AG09309 (cell line): ENCODE data around the gene ST6GALNAC6.

Source experiments
- DNase-seq: peaks from one replicate; pipeline ENCODE4 v3.0.0-alpha.2; 2010; ENCODE audit warnings: low read depth
- H3K4me3 ChIP-seq: 2 replicates; pipeline ENCODE4 v1.5.1; 2011; ENCODE audit warnings: mild to moderate bottlenecking, low read depth, low read length, moderate library complexity; ENCODE audit not compliant: control insufficient read depth
- TF ChIP-seq, protein P1 (sequence below): IDR thresholded peaks from 2 replicates; pipeline ENCODE4 v1.5.1; 2011; ENCODE audit warnings: mild to moderate bottlenecking, low read depth, low read length, inconsistent platforms; ENCODE audit not compliant: insufficient read depth, control insufficient read depth; ENCODE audit errors: missing control alignments

Gene ST6GALNAC6

DNA sequence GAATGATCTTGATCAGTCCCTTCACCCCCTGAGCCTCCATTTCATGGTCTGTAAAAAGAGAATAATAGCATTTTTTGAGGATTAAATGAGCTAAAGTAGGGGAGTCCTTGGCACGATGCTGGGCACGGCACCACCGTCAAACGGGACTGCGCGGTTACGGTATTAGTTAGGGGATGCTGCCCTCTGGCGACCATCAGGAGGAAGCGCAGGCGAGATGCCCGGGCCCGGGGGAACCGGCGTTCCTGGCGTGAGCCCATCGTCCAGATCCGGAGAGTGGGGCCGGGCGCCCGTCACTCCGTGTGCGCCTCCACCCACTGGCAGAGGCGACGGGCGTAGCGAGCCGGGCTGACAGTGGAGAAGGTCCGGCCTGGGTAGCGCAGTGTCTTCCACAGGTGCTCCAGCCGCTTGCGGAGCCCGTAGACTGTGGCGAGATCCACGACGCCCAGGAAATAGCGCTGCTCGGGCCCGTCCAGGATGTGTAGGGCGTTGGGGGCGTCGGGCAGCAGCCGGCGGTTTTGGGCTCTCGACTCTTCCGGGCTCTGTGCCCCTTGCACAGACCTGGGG lies 22.2 kb upstream of the ST6GALNAC6 start:
- TF ChIP-seq, protein P1, sequence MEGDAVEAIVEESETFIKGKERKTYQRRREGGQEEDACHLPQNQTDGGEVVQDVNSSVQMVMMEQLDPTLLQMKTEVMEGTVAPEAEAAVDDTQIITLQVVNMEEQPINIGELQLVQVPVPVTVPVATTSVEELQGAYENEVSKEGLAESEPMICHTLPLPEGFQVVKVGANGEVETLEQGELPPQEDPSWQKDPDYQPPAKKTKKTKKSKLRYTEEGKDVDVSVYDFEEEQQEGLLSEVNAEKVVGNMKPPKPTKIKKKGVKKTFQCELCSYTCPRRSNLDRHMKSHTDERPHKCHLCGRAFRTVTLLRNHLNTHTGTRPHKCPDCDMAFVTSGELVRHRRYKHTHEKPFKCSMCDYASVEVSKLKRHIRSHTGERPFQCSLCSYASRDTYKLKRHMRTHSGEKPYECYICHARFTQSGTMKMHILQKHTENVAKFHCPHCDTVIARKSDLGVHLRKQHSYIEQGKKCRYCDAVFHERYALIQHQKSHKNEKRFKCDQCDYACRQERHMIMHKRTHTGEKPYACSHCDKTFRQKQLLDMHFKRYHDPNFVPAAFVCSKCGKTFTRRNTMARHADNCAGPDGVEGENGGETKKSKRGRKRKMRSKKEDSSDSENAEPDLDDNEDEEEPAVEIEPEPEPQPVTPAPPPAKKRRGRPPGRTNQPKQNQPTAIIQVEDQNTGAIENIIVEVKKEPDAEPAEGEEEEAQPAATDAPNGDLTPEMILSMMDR: peak; percentile 88
- peak overlapping the region; percentile 32 for H3K4me3 ChIP-seq
- DNase-seq: no peak

DNA sequence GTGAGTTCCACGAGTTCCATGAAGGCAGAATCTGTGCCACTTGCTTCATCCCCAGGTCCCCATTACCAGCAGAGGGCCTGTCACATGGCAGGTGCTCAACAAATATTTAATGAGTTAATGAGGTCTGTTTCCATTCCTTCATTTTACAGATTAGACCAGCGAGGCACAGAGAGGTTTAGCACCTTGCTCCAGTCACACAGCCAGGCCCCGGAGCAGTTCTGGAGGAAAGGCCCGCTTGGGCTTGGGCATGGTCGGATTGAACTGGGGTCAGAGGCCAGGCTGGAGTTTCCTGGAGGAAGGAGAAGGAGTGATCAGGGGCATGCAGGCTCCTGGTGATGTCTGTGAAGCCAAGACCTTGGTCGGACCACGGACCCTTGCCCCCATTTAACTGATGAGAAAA lies 21.4 kb upstream of the ST6GALNAC6 start:
- DNase-seq: no peak
- H3K4me3 ChIP-seq: no peak overlapping the region
- TF ChIP-seq, protein P1: no peak

DNA sequence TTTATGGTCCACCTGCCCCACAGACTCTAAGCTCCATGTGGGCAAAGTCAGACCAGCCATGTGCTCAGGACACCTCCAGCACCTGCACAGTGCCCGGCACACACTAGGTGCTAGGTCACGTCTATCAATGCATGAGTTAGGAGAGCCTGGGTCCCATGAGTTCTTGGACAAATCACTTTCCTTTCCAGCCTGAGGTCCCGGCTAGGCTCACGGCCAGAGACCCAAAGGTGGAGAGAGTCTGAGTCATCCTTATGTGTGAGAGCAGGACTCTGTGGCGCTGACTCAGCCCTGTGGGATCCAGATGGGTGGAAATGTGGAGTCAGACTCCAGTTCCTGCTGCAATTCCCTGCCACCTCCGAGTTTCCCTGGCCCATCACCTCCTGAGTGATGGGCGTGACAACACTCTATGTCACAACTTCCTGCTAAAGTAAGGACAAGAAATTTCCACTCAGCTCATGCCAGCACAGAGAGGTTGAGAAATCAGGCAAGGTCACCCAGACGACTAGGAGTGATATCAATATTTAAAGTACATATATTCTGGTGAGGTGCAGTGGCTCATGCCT lies 19.9 kb upstream of the ST6GALNAC6 start:
- no peak overlapping the region for H3K4me3 ChIP-seq
- TF ChIP-seq, protein P1: no peak
- peak; percentile 99 for DNase-seq

DNA sequence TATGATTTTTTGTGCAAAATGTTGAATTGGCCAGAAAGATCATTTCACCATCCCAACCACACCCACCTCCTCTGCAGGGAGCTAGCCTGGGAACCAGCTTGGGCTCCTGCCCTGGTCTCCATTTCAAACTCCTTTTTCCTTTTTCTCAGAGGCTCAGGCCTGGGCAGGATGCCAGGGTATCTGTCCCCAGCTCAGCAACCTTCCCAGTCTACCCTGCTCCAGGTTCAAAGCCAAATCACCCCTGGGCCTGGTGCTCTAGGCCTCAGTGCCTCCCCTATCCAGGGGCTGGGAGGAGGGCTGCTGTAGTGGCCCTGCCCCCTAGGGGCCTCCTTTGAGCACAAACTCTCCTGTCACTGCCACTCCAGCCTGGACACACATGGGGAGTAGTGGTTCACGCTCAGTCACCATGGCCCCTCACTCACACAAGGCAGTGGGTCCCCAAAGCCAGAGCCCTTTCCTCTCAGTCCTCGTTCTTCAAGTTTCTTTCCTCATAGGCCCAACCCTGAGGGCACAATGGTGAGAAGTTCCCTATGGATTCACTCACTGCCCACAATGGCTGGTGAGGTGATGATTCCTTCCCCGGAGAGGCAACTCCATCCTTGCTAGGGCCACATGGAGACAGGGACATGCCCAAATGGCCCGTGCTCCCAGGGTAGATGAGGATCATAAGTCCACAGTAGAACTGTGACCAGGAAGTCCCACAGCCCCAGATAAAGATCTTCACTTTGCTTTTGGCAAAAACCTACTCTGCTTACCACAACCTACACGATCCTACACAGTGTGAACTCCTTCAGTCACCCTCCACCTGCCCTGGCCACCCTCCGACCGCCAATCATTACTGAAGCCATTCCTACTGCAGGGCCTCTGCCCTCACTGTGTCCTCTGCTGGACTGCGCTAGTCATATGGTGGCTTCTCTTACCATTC lies 19.0 kb upstream of the ST6GALNAC6 start:
- H3K4me3 ChIP-seq: no peak overlapping the region
- TF ChIP-seq, protein P1: peak; percentile 14
- DNase-seq: no peak

DNA sequence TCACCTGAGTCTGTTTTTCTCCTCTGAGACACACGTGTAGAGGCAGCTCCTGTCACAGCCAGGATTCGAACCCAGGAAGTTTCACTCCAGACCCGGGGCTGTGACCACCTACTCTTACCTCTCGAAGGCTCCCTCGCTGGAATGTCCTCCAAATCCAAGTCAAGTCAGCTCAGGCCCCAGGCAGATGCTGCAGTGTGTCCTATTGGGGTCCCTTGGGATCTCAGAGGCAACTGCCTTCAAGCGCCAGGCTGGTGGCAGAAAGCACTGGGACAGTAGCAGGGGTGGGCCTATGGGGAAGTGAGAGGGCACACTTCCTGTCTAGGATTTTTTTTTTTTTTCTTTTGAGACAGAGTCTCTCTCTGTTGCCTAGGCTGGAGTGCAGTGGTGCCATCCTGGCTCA lies 18.2 kb upstream of the ST6GALNAC6 start:
- TF ChIP-seq, protein P1: no peak
- no peak for DNase-seq
- no peak overlapping the region for H3K4me3 ChIP-seq

DNA sequence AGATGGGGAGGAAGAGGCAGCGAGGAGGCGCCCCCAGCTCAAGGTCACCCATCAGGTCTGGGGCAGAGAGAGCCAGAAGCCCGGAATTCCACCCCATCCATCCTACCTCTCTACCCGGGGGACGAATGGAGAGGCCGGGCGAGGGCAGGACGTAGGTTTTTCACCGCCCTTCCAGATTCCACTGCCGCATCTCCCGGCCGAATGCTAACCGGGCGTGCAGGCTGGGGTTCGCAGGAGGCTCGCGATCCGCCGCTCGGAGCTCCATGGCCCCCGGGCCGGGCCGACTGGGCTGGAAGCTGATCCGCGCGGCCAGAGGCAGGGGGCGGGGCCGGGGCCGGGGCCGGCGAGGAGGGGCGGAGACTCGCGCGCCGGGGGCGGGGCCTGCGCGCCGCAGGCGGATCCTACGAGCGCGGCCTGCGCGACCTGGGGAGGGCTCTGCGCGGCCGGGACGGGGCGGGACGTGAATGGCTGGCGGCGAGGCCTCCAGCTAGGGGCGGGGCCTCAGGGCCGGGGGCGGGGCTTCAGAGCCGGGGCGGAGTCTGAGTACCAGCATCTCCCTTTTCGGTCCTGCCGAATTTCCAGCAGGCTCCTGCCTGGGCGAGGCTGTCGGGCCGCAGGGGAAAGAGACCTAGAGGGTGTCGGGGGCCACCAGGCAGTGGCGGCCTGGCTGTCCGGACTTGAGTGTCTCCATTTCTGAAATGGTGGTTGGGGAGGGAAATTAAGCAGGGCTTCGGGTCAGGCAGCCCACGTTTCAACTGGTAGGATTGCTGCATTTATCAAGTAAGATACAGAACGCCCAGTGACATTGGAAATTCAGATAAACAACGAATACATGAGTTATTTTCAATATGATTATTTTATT lies 17.5 kb upstream of the ST6GALNAC6 start, which contains the start of gene ST6GALNAC4:
Gene ST6GALNAC4 (minus strand): TSS at position 322 of the 862 bp plus-strand sequence. CDS start 622 bp downstream, outside the sequence.
- TF ChIP-seq, protein P1: no peak
- H3K4me3 ChIP-seq: peak within 1 kb of the TSS; percentile 74
- no peak for DNase-seq
